MCF 10A (cell line): ENCODE measurements around the gene NOB1. TPM values are rescaled to one million over a fixed set of nuclear protein-coding genes. Genes with fewer than 3 reads are reported as not detected.

Experiments used
- BruUV-seq: library from RNA; stranded (reverse); fragments of 400-500 nt; replicated peaks from 2 replicates; lab custom pipeline; 2021; lab: Mats Ljungman, UMichigan
- CTCF ChIA-PET: fragments of 300-600 bp; sonication (Branson Sonifier 250); formaldehyde crosslinking; extraction: SDS; loops from one replicate; lab custom pipeline; 2021; ENCODE audit warnings: antibody characterized with exemption, inconsistent platforms; lab: Yijun Ruan, JAX
- POLR2A ChIA-PET: fragments of 300-600, 350-650 bp; sonication (Branson Sonifier 250); formaldehyde crosslinking; extraction: SDS; loops from one replicate; lab custom pipeline; 2020; ENCODE audit warnings: antibody characterized with exemption, inconsistent platforms; lab: Yijun Ruan, JAX
- DNase-seq: peaks from one replicate; pipeline ENCODE4 v3.0.0-alpha.2; 2018; ENCODE audit not compliant: unreplicated experiment
- H3K27ac Mint-ChIP-seq: one replicate; pipeline ENCODE4 v1.8.0; 2022; ENCODE audit warnings: mild to moderate bottlenecking, low read depth, mixed read lengths; ENCODE audit not compliant: unreplicated experiment
- H3K27me3 Mint-ChIP-seq: one replicate; pipeline ENCODE4 v1.8.0; 2022; ENCODE audit warnings: mixed read lengths; ENCODE audit not compliant: insufficient read depth, unreplicated experiment
- H3K36me3 Mint-ChIP-seq: one replicate; pipeline ENCODE4 v1.8.0; 2022; ENCODE audit warnings: mild to moderate bottlenecking, moderate library complexity, mixed read lengths; ENCODE audit not compliant: insufficient read depth, unreplicated experiment
- H3K4me1 Mint-ChIP-seq: one replicate; pipeline ENCODE4 v1.8.0; 2022; ENCODE audit warnings: mixed read lengths; ENCODE audit not compliant: insufficient read depth, unreplicated experiment
- H3K4me3 Mint-ChIP-seq: one replicate; pipeline ENCODE4 v1.8.0; 2022; ENCODE audit warnings: mild to moderate bottlenecking, moderate library complexity, mixed read lengths; ENCODE audit not compliant: unreplicated experiment
- H3K9me3 Mint-ChIP-seq: one replicate; pipeline ENCODE4 v1.8.0; 2022; ENCODE audit warnings: mixed read lengths; ENCODE audit not compliant: unreplicated experiment
- intact Hi-C: fragments of 100-400 bp; cut with micrococcal nuclease; formaldehyde crosslinking; loops from 2 replicates; pipeline ENCODE4 v1.14.1; 2022
- total RNA-seq: library from RNA; stranded (reverse); gene quantifications from 2 replicates; pipeline ENCODE4 v1.2.3, GENCODE V29; 2022
- TF ChIP-seq, protein P1 (sequence below): fragments of 200-600 bp; IDR thresholded peaks from one replicate; pipeline ENCODE4 v1.8.0; 2022; ENCODE audit warnings: antibody characterized with exemption, mild to moderate bottlenecking; ENCODE audit not compliant: unreplicated experiment

The NOB1 gene
- total RNA-seq, 1 experiment from 2014 or later = 110 TPM

DNA sequence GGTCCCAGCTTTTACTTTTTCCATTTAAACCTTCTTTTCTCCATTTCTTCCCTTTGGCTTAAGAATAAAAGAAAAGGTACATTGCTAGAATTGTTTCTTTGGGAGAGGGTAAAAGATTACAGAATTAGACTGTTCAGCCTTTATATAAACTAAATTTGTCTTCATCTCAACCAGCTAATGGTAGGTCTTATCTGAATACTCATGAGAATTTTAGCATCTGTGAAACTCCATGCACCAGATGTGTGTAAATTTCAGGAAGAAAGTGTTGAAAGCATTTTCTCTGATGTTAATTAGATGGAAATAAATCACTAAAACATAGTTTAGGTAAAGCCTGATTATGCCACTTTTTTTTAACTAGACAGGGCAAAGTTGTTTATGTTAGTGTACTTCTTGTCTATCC, 53.3 kb downstream of the NOB1 start:
- Mint-ChIP-seq H3K4me1 (no peaks in the 10 kb centered on the region), H3K27ac (no peak overlapping the region), H3K9me3 (no peaks in the 10 kb centered on the region), H3K27me3 (no peaks in the 10 kb centered on the region), H3K36me3 (peaks cover 58% of the 10 kb centered on the region), H3K4me3 (no peak overlapping the region)
- POLR2A ChIA-PET = interaction anchor here (0.7 to 2.6 kb wide), 4 partner anchors 10 to 60 kb away, joined by 3 to 8 read pairs (median 4); partner anchors contain the start of genes NOB1 and WWP2
- intact Hi-C loops = no loop called here
- TF ChIP-seq, protein P1, sequence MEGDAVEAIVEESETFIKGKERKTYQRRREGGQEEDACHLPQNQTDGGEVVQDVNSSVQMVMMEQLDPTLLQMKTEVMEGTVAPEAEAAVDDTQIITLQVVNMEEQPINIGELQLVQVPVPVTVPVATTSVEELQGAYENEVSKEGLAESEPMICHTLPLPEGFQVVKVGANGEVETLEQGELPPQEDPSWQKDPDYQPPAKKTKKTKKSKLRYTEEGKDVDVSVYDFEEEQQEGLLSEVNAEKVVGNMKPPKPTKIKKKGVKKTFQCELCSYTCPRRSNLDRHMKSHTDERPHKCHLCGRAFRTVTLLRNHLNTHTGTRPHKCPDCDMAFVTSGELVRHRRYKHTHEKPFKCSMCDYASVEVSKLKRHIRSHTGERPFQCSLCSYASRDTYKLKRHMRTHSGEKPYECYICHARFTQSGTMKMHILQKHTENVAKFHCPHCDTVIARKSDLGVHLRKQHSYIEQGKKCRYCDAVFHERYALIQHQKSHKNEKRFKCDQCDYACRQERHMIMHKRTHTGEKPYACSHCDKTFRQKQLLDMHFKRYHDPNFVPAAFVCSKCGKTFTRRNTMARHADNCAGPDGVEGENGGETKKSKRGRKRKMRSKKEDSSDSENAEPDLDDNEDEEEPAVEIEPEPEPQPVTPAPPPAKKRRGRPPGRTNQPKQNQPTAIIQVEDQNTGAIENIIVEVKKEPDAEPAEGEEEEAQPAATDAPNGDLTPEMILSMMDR = no peak
- CTCF ChIA-PET = interaction anchor here (0.6 to 1.4 kb wide), 2 partner anchors 53 to 302 kb away, joined by 3 to 5 read pairs; partner anchors contain the start of gene NOB1
- DNase-seq = no peak
- no TSS peak for BruUV-seq

DNA sequence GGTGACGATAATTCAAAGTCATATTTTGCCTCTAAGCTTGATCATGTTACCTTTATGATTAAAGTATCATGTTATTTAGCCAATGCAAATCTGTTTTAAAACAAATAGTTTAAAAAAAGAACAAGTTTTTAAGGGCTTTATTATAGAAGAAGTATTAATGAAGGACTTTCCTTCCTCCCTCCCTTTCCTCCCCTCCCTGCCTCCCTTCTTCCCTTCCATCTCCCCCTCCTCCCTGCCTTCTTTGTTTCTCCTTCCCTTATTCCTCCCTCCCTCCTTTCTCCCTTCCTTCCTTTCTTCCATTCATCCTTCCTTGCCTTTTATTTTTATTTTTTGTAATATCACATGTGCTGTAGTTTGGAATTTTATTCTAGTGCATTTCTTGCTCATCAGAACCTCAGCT, 54.8 kb downstream of the NOB1 start:
- no peaks in the 10 kb centered on the region for H3K4me1 Mint-ChIP-seq
- H3K27me3 Mint-ChIP-seq = no peaks in the 10 kb centered on the region
- CTCF ChIA-PET = no interaction called here
- TF ChIP-seq, protein P1 = no peak
- DNase-seq = no peak
- no peak overlapping the region for H3K27ac Mint-ChIP-seq
- no TSS peak for BruUV-seq
- H3K36me3 Mint-ChIP-seq = peaks cover 68% of the 10 kb centered on the region
- intact Hi-C loops = no loop called here
- H3K9me3 Mint-ChIP-seq = no peaks in the 10 kb centered on the region
- POLR2A ChIA-PET = interaction anchor here (1.0 to 1.2 kb wide), 2 partner anchors 26 to 257 kb away, joined by 3 to 4 read pairs; partner anchors contain the start of gene NQO1
- no peak overlapping the region for H3K4me3 Mint-ChIP-seq

DNA sequence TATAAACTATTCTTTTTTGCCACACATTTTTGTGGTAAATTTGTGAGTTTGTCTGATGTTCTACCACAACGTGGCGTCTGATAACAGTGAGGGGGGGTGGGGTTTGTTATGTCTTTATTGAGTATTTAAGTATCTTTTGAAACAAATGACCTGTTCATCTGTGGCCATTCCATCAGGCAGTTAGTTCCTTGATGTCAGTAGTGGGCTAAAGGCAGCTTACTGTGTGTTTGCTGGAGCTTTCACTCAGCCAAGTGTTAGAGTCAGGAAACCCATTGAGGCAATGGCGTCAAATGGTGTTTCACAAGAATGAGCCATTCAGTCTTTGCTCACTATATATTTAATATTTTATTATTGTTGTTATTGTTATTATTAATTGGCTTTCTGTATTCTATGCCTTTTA, 56.3 kb downstream of the NOB1 start:
- no peaks in the 10 kb centered on the region for H3K9me3 Mint-ChIP-seq

DNA sequence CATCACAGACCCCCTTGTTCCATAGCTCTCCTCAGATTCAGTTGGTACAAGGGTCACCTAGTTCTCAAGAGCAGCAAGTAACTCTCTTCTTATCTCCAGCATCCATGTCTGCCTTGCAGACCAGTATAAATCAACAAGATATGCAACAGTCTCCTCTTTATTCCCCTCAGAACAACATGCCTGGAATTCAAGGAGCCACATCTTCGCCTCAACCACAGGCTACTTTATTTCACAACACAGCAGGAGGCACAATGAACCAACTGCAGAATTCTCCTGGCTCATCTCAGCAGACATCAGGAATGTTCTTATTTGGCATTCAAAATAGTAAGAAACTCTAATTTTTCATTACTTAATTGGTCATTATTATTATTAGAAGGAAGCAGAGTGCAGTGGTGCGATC, 60.8 kb downstream of the NOB1 start:
- ChIA-PET POLR2A (interaction anchor here (1.9 kb wide), 1 partner anchor 11 kb away, joined by 5 read pairs; no protein-coding TSS in a partner anchor), CTCF (interaction anchor here (0.6 kb wide), 1 partner anchor 10 kb away, joined by 3 read pairs; no protein-coding TSS in a partner anchor)
- no peak for DNase-seq
- intact Hi-C loops = no loop called here
- no TSS peak for BruUV-seq
- Mint-ChIP-seq H3K9me3 (no peaks in the 10 kb centered on the region), H3K4me1 (no peaks in the 10 kb centered on the region), H3K4me3 (no peak overlapping the region), H3K27ac (peak overlapping the region; percentile 2), H3K27me3 (no peaks in the 10 kb centered on the region), H3K36me3 (peaks cover 85% of the 10 kb centered on the region)
- TF ChIP-seq, protein P1 = no peak

More for the DNA sequence above, 56.3 kb downstream of the NOB1 start:
- ChIA-PET POLR2A (interaction anchor here (1.0 to 1.2 kb wide), 2 partner anchors 11 to 56 kb away, joined by 6 read pairs; partner anchors contain the start of gene NOB1), CTCF (interaction anchor here (1.5 kb wide), 1 partner anchor 10 kb away, joined by 7 read pairs; no protein-coding TSS in a partner anchor)
- peaks cover 64% of the 10 kb centered on the region for H3K36me3 Mint-ChIP-seq
- TF ChIP-seq, protein P1 = no peak
- no peaks in the 10 kb centered on the region for H3K4me1 Mint-ChIP-seq
- BruUV-seq = no TSS peak
- H3K27me3 Mint-ChIP-seq = no peaks in the 10 kb centered on the region
- no peak for DNase-seq
- H3K4me3 Mint-ChIP-seq = no peak overlapping the region
- H3K27ac Mint-ChIP-seq = no peak overlapping the region
- intact Hi-C loops = no loop called here
